ENCODE data around the gene SQSTM1.
A peak's percentile ranks its signal among the peaks of the same experiment; 100 is the strongest.

DNA sequence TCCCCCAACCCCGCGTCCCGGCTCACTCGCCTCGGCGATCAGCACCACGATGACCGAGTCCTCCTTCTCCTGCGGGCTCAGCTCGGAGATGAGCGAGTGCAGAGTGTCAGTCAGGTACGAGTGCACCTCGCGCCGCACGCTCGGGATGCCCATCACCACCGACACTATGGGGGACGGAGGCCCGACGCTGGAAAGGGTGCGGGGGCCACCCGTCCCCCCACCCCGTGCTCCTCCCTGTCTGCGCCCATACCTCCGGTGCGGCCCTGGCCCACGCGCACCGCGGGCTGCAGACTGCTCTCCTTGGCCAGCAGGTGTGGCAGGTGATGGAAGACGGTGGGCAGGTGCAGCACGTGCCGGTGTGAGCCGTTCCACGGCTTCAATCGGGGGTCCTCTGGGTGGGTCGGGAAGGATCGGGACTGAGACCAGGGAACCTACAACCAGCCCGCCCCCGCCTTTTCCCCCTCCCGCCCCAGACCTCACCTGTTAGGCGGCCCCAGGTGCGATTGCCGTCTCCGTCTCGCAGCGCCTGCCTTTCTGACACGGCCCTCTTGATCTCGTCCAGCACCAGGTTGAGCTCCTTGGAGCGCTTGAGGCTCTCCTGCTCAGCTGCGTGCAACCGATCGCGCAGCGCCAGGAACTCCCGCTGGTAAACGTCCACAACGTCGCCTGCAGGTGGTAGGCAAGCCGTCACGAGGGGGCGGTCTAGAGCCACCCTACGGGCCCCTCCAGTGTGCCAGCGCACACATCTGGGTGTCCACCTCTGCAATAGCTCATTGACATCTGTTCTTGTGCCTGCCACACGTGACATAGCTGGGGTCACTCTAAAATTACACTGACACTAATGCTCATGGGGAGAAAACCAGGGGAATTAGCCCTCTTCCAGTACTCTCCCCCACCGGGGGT is 19.1 kb upstream of the SQSTM1 start:
- TF ChIP-seq, protein P1, sequence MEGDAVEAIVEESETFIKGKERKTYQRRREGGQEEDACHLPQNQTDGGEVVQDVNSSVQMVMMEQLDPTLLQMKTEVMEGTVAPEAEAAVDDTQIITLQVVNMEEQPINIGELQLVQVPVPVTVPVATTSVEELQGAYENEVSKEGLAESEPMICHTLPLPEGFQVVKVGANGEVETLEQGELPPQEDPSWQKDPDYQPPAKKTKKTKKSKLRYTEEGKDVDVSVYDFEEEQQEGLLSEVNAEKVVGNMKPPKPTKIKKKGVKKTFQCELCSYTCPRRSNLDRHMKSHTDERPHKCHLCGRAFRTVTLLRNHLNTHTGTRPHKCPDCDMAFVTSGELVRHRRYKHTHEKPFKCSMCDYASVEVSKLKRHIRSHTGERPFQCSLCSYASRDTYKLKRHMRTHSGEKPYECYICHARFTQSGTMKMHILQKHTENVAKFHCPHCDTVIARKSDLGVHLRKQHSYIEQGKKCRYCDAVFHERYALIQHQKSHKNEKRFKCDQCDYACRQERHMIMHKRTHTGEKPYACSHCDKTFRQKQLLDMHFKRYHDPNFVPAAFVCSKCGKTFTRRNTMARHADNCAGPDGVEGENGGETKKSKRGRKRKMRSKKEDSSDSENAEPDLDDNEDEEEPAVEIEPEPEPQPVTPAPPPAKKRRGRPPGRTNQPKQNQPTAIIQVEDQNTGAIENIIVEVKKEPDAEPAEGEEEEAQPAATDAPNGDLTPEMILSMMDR (IDR thresholded peaks at IDR 0.05) = peak; percentile 55 to 73 (median 70)
- TF ChIP-seq POLR2A (IDR thresholded peaks at IDR 0.05) = no peak
